Adipocyte (in vitro differentiated cells): ENCODE results near the gene WDR20.
A peak's percentile ranks its signal among the peaks of the same experiment; 100 is the strongest.
"Not testable (repeated sequence)": the region's sequence is repeated elsewhere in the genome, so short reads cannot be mapped to it uniquely, and the experiment has no call there.

ENCODE experiments used
- DNase-seq: peaks from one replicate; pipeline ENCODE4 v3.0.0-alpha.2; 2015; ENCODE audit warnings: low read depth
- H3K27me3 ChIP-seq: replicated peaks from 2 replicates; pipeline ENCODE4 v1.7.0; 2013; ENCODE audit warnings: mild to moderate bottlenecking, low read length, moderate library complexity; ENCODE audit not compliant: control insufficient read depth, insufficient read depth
- H3K36me3 ChIP-seq: 2 replicates; pipeline ENCODE4 v1.7.0; 2013; ENCODE audit warnings: low read length, mild to moderate bottlenecking, moderate library complexity; ENCODE audit not compliant: control insufficient read depth, insufficient read depth, severe bottlenecking
- H3K4me1 ChIP-seq: 2 replicates; pipeline ENCODE4 v1.7.0; 2013; ENCODE audit warnings: mild to moderate bottlenecking, low read length, moderate library complexity; ENCODE audit not compliant: control insufficient read depth, insufficient read depth
- H3K4me3 ChIP-seq: 2 replicates; pipeline ENCODE4 v1.7.0; 2013; ENCODE audit warnings: mild to moderate bottlenecking, low read length, moderate library complexity
- H3K9ac ChIP-seq: 2 replicates; pipeline ENCODE4 v1.7.0; 2013; ENCODE audit warnings: mild to moderate bottlenecking, low read length, moderate library complexity
- H3K9me3 ChIP-seq: 2 replicates; pipeline ENCODE4 v1.7.0; 2013; ENCODE audit warnings: mild to moderate bottlenecking, low read length, moderate library complexity; ENCODE audit not compliant: control insufficient read depth

The WDR20 gene

DNA sequence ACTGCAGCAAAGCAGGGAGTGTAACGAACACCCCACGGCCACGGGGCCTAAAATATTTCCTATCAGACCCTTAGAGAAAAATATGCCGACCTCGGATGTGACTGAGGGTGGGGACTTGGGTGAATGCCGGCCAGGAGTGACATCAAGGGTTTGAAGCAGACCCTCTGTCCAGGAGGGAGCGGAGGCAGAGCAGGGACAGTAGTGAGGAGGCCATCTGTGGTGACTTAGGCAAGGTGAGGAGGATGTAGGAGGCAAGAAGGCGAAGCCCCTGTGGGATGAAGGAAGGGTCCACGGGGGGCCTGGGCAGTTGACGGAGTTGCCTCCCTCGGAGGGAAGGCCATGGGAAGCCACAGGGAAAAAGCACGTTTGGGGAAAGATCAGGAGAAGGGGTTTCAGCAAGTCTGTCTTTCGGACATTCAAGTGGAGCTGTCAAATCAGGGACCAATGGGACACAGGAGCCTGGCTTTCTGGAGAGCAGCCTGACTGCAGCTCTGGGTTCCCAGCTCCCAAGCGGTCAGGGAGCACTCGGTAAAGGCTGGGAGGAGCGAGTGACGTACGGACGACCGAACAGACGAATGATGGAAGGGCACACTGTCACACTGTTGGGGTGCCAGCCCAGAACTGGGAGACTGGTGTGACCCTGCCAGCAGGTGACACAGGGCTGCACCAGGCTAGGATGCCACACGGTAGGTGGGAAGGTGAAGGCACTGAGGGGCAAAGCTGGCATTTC is 90.9 kb downstream of the WDR20 start:
- Histone ChIP-seq H3K27me3 (no peaks in the 10 kb centered on the region), H3K9ac (no peak overlapping the region), H3K36me3 (peaks cover 10% of the 10 kb centered on the region), H3K9me3 (no peaks in the 10 kb centered on the region), H3K4me1 (peaks cover 9% of the 10 kb centered on the region), H3K4me3 (no peak overlapping the region)
- DNase-seq = no peak

DNA sequence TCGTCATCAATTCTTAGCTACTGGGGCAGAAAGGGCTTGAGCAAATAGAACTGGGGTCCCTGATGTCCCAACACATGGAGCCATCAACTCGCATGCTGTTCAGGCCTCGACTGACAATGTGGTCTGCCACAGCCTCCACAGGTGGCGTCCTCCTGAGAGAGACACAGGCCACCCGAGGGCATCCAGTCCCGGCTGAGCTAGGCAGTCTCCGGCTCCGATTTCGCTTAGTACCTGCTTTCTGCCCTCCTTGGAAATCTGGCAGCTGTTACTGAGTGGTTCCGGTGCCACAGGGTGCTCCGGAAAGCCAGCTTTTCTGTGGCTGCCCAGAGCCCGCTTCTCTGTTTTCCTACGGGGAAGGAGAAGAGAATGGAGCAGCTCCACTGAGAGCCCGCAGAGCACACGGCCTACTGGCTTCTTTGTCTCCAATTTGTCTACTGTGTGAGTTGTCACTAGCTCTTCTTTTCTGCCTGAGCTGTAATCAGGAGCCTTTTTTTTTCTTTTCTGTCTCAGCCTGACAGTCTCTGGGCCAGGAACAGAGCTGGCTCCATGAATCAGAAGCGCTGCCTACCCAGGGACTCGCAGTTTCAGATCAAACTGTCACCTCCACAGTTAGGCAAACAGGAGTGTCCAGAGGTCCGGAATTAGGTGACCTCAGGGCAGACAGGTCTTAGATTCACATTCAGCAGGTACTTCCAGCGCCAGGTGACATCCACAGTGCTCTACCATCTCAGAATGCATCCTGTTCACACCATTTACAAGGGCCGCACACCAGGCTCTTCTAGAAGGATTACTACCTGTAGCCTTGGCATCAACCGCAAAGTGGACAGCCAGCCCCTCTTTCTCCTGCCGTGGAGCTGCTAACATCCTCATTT is 92.0 kb downstream of the WDR20 start:
- Histone ChIP-seq H3K9me3 (no peaks in the 10 kb centered on the region), H3K4me3 (no peak overlapping the region), H3K4me1 (peaks cover 11% of the 10 kb centered on the region), H3K27me3 (no peaks in the 10 kb centered on the region), H3K36me3 (peaks cover 10% of the 10 kb centered on the region), H3K9ac (no peak overlapping the region)
- DNase-seq = no peak

DNA sequence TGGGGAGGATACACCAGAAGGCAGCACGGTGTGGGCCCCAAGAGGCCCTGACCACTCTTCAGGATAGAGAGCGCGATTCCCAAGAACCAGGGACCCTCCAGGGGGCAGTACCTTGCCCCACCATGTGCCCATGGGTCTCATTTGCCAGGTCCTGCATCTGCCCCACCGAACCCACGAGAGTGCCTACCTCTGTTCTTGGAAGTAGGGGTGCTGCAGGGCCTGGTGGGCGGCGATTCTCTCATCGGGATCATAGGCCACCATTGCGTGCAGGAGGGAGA is 92.6 kb downstream of the WDR20 start:
- Histone ChIP-seq H3K4me1 (peaks cover 11% of the 10 kb centered on the region), H3K36me3 (peaks cover 10% of the 10 kb centered on the region), H3K4me3 (no peak overlapping the region), H3K9ac (no peak overlapping the region), H3K9me3 (no peaks in the 10 kb centered on the region), H3K27me3 (no peaks in the 10 kb centered on the region)
- DNase-seq = no peak

DNA sequence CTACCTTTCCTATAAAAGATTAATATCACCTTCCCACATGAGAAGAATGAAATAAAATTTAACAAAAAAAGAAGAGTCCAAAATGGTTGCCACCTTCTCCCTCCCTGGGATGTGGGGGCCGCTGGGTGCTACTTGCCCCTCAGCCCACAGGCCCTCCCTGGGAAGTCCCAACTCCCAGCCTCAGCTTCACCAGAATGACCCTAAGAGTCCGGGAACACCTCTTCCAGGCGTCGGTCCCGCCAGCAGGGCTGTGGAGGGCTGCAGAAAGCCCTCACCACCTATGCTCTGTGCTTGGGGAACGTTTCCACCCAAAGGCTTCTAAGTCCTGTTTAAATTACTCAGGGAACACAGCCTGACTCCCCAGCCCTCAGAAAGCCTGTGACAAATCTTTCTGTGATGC is 93.4 kb downstream of the WDR20 start:
- DNase-seq = no peak
- Histone ChIP-seq H3K9ac (no peak overlapping the region), H3K9me3 (no peaks in the 10 kb centered on the region), H3K36me3 (peaks cover 10% of the 10 kb centered on the region), H3K4me1 (peaks cover 11% of the 10 kb centered on the region), H3K4me3 (no peak overlapping the region), H3K27me3 (no peaks in the 10 kb centered on the region)

DNA sequence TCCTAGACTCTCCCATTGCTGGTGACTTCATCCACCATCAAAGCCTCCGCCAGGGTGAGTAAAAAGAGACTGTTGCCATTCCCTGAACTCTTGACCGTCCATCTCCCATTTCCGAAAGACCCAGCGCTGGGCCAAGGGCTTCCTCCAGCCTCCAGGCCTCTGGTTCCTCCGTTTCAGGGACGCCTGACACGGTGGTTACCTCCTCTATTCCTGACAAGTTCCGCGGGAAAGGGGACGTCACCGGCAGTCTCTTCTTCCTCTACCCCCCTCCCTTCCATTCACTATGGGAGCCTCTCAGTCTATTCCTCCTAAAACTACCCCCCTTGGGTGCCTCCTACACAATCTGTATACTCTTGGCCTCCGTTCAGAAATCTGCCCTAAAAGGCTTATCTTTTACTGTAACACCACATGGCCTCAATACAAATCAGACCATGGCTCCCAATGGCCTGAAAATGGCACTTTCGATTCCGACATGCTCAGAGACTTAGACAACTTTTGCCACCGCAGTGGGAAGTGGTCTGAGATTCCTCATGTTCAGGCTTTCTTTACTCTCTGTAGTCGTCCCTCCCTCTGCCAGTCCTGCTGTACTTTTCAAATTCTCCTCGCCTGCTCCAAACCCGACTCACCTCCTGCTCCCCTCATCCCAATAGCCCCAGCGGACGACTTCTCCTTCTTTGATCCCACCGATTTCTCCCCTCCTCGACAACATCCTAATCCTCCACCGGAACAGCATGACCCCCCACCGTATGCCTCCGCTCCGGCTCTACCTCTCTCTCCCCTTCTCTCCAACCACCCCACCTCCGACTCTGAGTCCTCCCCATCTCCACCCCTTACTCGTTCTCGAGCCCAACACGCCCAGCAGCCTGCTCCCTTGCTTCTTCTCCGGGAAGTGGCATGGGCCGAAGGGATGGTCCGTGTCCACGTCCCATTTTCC is 94.9 kb downstream of the WDR20 start:
- peaks cover 10% of the 10 kb centered on the region for H3K36me3 ChIP-seq
- no peaks in the 10 kb centered on the region for H3K9me3 ChIP-seq
- peak overlapping the region; percentile 73 for H3K4me3 ChIP-seq
- peaks cover 11% of the 10 kb centered on the region for H3K4me1 ChIP-seq
- no peak for DNase-seq
- no peaks in the 10 kb centered on the region for H3K27me3 ChIP-seq
- H3K9ac ChIP-seq = peak overlapping the region; percentile 63

DNA sequence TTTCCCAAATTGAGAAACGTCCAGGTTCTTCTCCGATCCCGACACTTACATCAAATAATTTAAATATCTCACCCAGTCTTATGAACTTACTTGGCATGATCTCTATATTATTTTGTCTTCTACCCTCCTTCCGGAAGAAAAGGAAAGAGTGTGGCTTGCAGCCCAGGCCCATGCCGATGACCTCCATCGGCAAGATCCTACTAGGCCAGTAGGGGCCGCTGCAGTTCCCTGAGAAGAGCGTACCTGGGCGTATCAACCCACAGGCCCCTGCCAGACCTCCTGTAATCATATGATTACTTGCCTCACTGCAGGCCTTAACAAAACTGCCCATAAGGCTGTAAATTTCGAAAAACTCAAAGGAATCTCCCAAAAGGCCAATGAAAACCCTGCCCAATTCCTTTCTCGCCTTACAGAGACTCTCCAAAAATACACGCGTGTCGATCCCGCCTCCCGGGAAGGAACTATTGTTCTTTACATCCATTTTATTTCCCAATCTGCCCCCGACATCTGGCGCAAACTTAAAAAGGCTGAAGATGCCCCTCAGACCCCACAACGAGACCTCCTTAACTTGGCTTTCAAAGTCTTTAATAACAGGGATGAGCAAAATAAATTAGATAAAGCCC is 95.7 kb downstream of the WDR20 start:
- H3K27me3 ChIP-seq = no peaks in the 10 kb centered on the region
- DNase-seq = peak; percentile 91
- peak overlapping the region; percentile 73 for H3K4me3 ChIP-seq
- peaks cover 10% of the 10 kb centered on the region for H3K36me3 ChIP-seq
- peak overlapping the region; percentile 63 for H3K9ac ChIP-seq
- peaks cover 11% of the 10 kb centered on the region for H3K4me1 ChIP-seq
- no peaks in the 10 kb centered on the region for H3K9me3 ChIP-seq

DNA sequence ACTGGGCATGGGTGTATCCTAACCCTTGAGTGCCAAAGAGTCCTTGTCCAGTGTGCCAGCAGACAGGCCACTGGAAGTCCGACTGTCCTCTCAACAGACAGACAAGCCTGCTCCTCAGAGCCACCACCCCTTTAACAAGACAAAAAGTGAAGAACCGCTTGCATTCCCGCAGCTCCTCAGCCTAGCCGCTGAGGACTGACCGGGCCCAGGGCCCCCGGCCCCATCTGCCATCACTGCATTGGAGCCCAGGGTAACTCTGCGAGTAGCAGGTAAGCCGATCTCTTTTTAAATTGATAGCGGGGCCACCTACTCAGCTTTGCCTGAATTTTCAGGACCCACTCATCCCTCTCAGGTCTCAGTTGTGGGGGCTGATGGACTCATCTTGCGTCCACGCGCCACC is 96.3 kb downstream of the WDR20 start:
- Histone ChIP-seq H3K9me3 (no peaks in the 10 kb centered on the region), H3K36me3 (peaks cover 8% of the 10 kb centered on the region), H3K9ac (peak overlapping the region; percentile 63), H3K4me1 (peaks cover 11% of the 10 kb centered on the region), H3K4me3 (no peak overlapping the region), H3K27me3 (no peaks in the 10 kb centered on the region)
- no peak for DNase-seq

DNA sequence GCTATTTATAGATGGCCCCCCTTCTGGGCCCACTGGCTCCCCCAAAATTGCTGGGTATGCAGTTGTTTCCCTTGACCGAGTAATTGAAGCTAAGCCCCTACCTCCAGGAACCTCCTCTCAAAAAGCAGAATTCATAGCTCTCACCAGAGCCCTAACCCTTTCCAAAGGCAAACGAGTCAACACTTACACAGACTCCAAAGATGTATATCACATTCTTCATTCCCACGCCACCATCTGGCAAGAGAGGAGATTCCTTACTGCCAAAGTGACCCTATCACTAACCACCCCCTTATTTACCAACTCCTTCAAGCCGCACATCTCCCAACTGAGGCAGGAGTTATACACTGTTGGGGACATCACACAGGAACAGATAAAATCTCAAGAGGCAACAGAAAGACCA is 98.4 kb downstream of the WDR20 start:
- H3K36me3 ChIP-seq = no peaks in the 10 kb centered on the region
- DNase-seq = peak; percentile 7
- no peaks in the 10 kb centered on the region for H3K27me3 ChIP-seq
- no peaks in the 10 kb centered on the region for H3K9me3 ChIP-seq
- peaks cover 11% of the 10 kb centered on the region for H3K4me1 ChIP-seq
- no peak overlapping the region for H3K9ac ChIP-seq
- H3K4me3 ChIP-seq = no peak overlapping the region

DNA sequence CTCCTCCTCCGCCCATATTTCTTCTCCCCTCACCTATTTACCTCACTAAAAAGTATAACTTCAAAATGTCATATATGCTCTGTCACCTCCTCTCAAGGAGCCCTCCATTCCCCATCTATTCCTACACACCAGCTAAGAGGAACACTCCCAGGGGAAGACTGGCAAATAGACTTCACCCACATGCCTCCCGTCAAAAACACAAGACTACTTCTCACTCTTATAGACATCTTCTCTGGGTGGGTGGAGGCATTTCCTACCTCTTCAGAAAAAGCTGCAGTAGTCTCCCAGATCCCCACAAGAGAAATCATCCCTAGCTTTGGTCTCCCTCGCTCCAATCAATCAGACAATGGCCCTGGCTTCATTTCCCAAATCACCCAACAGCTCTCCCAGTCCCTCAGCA is 99.1 kb downstream of the WDR20 start:
- Histone ChIP-seq H3K27me3 (no peaks in the 10 kb centered on the region), H3K9me3 (no peaks in the 10 kb centered on the region), H3K36me3 (no peaks in the 10 kb centered on the region), H3K4me3 (no peak overlapping the region), H3K4me1 (peaks cover 11% of the 10 kb centered on the region), H3K9ac (no peak overlapping the region)
- no peak for DNase-seq

DNA sequence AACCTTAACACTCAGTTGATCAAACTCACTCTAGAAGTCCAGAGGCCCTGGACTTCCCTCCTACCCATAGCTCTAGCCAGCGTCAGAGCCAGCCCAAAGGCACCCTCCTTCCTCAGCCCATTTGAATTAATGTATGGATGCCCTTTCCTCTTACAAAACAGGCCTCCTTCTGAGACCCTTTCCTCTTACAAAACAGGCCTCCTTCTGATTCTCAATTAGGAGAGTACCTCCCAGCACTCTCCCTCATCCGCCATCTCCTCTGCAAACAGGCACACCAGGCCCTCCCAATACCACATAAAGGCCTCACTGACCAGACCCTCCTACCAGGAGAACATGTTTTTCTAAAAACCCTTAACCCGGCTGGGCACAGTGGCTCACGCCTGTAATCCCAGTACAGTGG is 99.5 kb downstream of the WDR20 start:
- DNase-seq = no peak
- no peaks in the 10 kb centered on the region for H3K27me3 ChIP-seq

DNA sequence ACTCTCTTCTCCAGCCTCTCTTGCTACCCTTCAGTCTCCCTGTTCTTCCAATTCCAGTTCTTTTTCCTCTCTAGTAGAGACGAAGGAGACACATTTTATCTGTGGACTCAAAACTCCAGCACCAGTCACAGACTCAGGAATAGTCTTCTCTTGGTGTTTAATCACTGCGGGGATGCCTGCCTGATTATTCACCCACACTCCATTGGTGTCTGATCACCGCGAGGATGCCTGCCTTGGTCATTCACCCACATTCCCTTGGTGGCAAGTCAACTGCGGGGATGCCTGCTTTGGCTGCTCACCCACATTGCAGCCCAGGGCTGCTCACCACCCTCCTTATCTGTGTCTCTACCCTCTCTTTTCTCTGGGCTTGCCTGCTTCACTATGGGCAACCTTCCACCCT is 100.8 kb downstream of the WDR20 start:
- not testable (repeated sequence) for H3K4me1 ChIP-seq, H3K9ac ChIP-seq, H3K9me3 ChIP-seq, DNase-seq, H3K4me3 ChIP-seq, H3K27me3 ChIP-seq, H3K36me3 ChIP-seq

More for the DNA sequence above, 99.5 kb downstream of the WDR20 start:
- Histone ChIP-seq H3K9me3 (no peaks in the 10 kb centered on the region), H3K4me1 (peaks cover 11% of the 10 kb centered on the region), H3K36me3 (no peaks in the 10 kb centered on the region), H3K4me3 (no peak overlapping the region), H3K9ac (no peak overlapping the region)
